Measurements from ENCODE around the gene ZNF512.
A peak's percentile ranks its signal among the peaks of the same experiment; 100 is the strongest.
"Not testable (repeated sequence)": the region's sequence is repeated elsewhere in the genome, so short reads cannot be mapped to it uniquely, and the experiment has no call there.

Gene ZNF512

GRCh38 chr2:27582695-27583389 lies at the start of gene ZNF512:
Gene ZNF512 (plus strand): TSS chr2:27583042. CDS start chr2:27583113, 71 bp downstream.
- peak; percentile 96 for DNase-seq

- DNase-seq = no peak
These were observed 45.6 kb upstream of the ZNF512 start for GRCh38 chr2:27537287-27537686.

DNA sequence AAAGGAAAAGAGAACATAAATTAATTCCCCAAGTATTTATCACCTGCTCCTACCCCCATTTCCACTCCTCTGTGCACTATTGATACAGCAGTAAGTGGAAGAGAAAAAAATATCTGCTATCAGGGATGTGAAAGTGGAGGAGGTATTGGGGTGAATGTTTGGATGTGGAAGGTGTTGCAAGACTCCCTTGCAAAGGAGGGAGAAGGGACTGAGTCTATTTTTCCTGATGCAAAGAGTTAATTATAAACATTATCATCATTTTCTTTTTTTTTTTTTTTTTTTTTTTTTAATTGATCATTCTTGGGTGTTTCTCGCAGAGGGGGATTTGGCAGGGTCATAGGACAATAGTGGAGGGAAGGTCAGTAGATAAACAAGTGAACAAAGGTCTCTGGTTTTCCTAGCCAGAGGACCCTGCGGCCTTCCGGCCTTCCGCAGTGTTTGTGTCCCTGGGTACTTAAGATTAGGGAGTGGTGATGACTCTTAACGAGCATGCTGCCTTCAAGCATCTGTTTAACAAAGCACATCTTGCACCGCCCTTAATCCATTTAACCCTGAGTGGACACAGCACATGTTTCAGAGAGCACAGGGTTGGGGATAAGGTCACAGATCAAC lies 43.9 kb upstream of the ZNF512 start:
- DNase-seq = not testable (repeated sequence)

DNA sequence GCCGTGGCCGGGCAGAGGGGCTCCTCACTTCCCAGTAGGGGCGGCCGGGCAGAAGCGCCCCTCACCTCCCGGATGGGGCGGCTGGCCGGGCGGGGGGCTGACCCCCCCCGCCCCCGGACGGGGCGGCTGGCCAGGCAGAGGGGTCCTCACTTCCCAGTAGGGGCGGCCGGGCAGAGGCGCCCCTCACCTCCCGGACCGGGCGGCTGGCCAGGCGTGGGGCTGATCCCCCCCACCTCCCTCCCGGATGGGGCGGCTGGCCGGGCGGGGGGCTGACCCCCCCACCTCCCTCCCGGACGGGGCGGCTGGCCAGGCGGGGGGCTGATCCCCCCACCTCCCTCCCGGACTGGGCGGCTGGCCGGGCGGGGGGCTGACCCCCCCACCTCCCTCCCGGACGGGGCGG lies 43.2 kb upstream of the ZNF512 start:
- DNase-seq = not testable (repeated sequence)

- DNase-seq = no peak
These were observed 38.6 kb upstream of the ZNF512 start for GRCh38 chr2:27544143-27544821.

- DNase-seq = no peak
These were observed 37.3 kb upstream of the ZNF512 start for GRCh38 chr2:27545348-27546141.

DNA sequence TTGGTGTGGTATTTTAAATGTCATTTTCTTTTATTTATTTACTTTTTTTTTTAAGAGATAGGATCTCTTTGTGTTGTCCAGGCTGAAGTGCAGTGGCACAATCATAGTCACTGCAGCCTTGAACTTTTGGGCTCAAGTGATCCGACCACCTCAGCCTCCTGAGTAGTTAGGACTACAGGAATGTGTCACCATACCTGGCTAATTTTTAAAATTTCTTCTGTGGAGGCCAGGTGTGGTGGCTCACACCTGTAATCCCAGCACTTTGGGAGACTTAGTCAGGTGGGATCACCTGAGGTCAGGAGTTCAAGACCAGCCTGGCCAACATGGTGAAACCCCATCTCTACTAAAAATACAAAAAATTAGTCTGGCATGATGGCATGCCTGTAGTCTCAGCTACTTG lies 33.5 kb upstream of the ZNF512 start:
- DNase-seq = no peak

DNA sequence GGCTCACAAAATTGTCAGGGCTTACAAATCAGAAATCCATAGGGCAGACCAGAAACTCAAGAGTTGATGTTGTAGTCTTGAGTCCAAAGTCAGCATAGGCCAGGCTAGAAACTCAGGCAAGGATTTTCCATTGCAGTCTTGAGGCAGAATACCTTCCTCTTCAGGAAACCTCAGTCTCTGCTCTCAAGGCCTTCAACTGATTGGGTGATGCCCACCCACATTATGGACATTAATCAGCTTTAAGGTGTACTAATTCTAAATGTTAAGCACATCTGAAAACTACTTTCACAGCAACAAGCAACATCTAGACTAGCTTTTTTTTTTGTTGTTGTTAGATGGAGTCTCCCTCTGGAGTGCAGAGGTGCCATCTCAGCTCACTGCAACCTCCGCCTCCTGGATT lies 31.3 kb upstream of the ZNF512 start:
- DNase-seq = no peak

DNA sequence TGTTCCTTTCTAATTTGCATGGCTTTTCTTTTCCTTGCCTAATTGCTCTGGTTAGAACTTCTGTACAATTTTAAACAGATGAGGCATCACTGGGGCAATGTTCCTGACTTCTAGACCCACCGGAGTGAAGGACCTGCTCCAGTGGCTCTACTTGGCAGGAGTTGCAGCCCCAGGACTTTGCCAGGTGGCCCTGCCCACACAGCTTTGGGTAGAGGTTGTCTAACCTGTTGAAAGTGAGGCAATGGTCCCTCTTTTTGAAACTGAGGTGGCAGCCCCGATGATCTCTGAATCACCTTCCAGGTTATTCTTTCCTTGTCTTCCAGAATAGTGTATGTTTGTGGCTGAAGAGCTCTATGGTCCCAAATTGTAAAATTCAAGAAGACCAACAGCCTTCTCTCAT lies 29.9 kb upstream of the ZNF512 start:
- no peak for DNase-seq

GRCh38 chr2:27554451-27554850 lies 28.4 kb upstream of the ZNF512 start:
- not testable (repeated sequence) for DNase-seq

DNA sequence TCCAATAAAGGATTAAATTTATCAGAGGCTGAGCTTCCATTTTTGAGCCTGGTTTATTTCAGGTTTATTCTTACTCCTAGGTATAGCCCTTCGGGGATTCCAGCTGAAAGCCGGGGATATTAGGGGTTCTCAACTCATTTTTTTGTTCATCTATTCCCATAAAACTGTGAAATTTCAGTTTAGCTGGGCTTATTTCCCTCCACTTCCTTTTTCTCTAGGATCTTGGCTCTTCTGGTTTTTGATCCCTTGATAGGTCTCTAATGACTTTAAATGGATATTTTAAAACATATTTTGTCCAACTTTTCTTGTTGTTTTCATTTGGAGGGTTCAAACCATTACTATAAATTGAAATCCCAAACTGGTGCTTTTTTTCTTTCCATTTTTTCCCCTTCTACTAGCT lies 23.6 kb upstream of the ZNF512 start:
- DNase-seq = no peak

GRCh38 chr2:27561060-27561459 lies 21.8 kb upstream of the ZNF512 start:
- no peak for DNase-seq

DNA sequence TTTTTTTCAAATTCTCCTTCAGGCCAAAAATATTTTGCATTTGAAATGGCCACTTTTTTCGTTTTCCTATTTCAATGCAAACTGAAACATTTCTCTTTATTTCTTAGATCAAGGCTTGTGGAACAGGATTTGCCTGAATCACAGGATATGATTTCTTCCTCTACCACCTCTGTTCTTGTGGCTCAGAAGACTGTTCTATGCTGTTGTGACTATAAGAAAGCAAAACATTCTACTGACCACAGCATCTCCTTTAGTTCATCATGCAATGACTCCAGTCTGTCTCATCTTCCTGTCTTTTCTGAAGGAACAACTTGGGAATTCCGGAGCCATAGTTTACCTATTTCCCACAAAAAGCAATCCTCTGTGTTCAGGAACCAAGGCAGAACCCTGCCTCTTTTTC lies 16.2 kb upstream of the ZNF512 start:
- no peak for DNase-seq

- no peak for DNase-seq
These were observed 13.4 kb upstream of the ZNF512 start for GRCh38 chr2:27569398-27569797.

GRCh38 chr2:27571197-27571596 lies 11.6 kb upstream of the ZNF512 start:
- DNase-seq = no peak

- DNase-seq = no peak
These were observed 11.2 kb upstream of the ZNF512 start for GRCh38 chr2:27571681-27572080.

- no peak for DNase-seq
These were observed 10.4 kb upstream of the ZNF512 start for GRCh38 chr2:27572439-27572838.

DNA sequence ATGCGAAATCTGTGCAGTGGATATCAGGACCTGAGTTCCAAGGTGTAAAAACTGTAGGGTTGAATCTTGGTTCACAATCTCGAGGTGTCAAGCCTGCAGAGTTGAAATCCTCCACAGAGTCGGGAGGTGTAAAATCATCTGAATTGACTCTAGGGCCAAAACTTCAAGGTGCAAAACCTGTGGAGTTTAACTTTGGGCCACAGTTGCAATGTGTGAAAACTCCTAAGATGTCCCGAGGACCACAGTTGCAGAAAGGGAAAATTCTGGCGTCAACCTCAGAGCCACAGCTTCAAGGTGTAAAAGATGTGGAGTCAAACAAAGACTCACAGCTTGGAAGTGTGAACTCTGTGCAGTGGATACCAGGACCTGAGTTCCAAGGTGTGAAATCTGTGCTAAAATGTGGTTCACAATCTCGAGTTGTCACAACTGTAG lies 9.8 kb upstream of the ZNF512 start:
- no peak for DNase-seq

- no peak for DNase-seq
These were observed 9.4 kb upstream of the ZNF512 start for GRCh38 chr2:27573452-27573851.

- DNase-seq = no peak
These were observed 1.3 kb upstream of the ZNF512 start for GRCh38 chr2:27581417-27582128.

DNA sequence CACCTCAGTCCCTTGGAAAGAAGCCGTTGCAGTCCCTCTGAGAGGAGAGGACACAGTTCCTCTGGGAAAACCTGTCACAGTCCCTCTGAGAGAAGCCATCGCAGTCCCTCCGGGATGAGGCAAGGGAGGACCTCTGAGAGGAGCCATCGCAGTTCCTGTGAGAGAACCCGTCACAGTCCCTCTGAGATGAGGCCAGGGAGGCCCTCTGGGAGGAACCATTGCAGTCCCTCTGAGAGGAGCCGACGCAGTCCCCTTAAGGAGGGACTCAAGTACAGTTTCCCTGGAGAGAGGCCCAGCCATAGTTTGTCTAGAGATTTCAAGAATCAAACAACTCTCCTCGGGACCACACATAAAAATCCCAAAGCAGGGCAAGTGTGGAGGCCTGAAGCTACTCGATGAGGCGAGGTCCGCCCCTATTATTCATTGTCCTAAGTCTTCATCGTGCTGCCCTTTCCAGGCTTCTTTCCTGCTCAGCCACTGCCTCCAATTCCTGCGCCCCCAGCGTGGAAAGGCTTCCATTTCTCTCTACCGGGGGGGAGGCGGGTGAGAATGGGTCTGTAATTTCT lies 630 bp upstream of the ZNF512 start:
- DNase-seq = no peak

- no peak for DNase-seq
These were observed 611 bp downstream of the ZNF512 start for GRCh38 chr2:27583390-27583915.

Measured in NCI-H1436 (cell line).